GM19025 (cell line): ENCODE measurements around the gene DSTYK.

Source experiments
- ATAC-seq: cut with Tn5 transposase; IDR thresholded peaks from one replicate; pipeline ENCODE4 v1.9.1; 2021; ENCODE audit warnings: mild to moderate bottlenecking, low read depth, moderate library complexity; ENCODE audit not compliant: unreplicated experiment

DSTYK gene

GRCh38 chr1:205140113-205140512 lies 71.4 kb downstream of the DSTYK start:
- ATAC-seq, result no peak

GRCh38 chr1:205137901-205138300 lies 73.6 kb downstream of the DSTYK start:
- no peak for ATAC-seq

GRCh38 chr1:205133287-205133686 lies 78.2 kb downstream of the DSTYK start:
- ATAC-seq, result no peak

- no peak for ATAC-seq
Measured at GRCh38 chr1:205129447-205130029, 82.0 kb downstream of the DSTYK start.

DNA sequence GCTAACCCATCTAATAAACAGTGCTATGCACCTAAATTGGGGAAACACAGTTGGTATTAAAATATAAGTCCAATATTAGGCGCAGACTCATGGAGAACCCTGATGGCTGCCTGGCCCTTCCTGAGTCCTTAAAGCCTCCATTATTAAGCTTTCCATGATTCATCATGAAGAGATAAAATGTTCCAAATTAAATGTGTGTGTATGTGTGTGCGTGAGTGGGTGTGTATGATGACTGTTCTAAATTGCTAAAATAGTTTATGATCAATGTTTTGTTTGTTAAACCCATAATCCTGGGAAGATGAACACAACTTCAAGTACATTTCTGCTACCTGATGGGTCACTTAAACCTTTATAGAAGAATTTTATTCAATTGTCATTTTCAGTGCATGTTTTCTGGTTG lies 83.5 kb downstream of the DSTYK start:
- no peak for ATAC-seq

DNA sequence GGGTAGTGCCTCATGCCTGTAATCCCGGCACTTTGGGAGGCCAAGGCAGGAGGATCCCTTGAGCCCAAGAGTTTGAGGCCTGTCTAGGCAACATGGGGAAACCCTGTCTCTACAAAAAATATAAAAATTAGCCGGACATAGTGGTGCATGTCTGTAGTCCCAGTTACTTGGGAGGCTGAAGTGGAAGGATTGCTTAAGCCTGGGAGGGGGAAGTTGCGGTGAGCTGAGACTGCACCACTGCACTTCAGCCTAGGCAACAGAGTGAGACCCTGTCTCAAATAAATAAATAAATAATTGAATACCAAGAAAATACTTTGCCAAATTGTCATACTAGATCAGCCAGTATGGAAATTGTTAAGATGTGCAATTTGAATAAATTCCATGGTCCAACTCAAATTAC lies 83.9 kb downstream of the DSTYK start:
- ATAC-seq, result no peak

- ATAC-seq, result no peak
Measured at GRCh38 chr1:205124726-205125125, 86.8 kb downstream of the DSTYK start.

- ATAC-seq, result no peak
Measured at GRCh38 chr1:205122489-205122882, 89.0 kb downstream of the DSTYK start.

GRCh38 chr1:205121660-205122488 lies 89.6 kb downstream of the DSTYK start, which contains the start of gene RBBP5:
Gene RBBP5, minus strand, starts transcription at chr1:205121978. Its CDS starts 105 bp downstream, at chr1:205121873.
- ATAC-seq, result peak; percentile 96

DNA sequence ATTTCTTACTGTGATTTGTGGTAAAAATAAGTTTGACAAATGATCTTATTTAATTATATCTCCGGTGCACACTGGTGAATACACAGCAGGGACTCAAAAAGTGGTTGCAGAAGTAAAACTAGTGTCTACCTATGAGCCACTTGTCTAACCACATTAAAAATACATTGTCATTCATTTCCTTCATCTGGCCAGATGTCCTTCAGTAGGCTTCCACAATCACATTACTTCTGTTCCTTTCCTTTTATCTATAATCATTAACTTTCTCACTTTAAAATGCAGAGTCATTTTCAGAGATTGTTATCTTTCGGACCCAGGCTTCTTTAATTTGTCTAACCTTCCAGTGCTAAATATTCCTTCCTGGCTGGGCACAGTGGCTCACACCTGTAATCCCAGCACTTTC lies 92.8 kb downstream of the DSTYK start:
- no peak for ATAC-seq

DNA sequence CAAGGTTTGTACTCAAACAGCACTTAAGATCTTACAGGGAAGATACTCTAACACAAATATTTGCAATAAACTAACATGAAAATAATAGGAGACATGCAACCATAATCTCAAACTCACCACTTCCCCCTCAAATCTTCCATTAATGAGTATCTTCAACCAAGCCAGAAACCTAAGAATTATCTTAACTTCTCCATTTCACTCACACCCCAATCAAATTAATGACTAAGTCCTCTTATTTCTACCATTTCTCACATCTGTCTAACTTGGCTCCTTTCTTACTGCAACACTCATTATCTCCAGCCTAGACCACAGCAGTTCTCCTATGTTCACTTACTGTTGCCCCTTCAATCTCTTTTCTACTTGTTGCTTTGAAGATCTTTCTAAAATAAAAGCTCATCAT lies 100.1 kb downstream of the DSTYK start:
- no peak for ATAC-seq

- ATAC-seq, result no peak
Measured at GRCh38 chr1:205109711-205110110, 101.8 kb downstream of the DSTYK start.

DNA sequence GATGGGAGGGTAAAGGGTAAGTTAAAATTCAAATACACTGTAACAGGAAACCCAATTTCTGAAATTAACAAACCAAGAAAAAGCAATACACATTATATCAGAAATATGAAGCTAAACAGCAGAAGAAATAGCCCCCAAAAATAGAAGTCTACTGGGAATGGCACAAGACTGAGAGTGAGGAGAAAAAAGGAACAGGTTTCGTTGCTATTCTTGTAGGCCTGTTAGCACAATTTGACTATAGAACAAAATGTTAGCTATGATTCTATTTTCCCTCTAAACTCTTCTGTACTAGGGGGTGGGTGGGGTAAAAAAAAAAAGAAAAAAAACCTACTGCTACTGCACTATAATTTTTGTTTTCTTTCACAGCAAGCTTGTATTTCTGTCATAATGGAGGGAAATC lies 102.2 kb downstream of the DSTYK start:
- no peak for ATAC-seq

DNA sequence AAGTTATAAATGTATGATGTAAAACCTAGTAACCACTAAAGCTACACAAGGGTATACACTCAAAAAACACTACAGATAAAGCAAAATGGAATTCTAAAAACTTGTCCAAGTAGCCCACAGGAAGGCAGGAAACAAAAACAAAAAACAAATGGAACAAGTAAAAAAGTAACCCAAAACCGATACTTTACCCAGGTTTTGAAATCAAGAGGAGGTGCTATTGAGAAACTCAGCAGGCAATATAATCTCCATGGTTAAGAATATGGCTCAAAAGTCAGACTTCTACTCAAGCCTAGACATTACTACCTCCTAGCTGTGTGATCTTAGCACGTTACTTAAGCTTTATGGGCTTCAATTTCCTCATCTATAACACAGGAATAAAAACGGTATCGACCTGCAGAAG lies 103.0 kb downstream of the DSTYK start:
- no peak for ATAC-seq

DNA sequence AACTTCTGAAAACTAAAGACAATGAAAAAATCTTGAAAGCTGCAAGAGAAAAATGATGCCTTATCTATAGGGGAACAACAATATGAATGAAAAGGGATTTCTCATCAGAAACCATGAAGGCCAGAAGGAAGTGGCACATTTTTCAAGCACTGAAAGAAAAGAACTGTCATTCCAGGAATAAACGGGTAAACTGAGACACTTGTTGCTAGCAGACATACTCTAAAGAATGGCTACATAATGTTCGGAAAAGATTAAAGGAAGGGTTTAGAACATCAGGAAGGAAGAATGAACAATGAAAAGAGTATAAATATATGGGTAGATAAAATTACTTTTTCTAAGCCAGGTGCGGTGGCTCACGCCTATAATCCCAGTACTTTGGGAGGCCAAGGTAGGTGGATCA lies 104.2 kb downstream of the DSTYK start:
- no peak for ATAC-seq

GRCh38 chr1:205102404-205102803 lies 109.1 kb downstream of the DSTYK start:
- no peak for ATAC-seq

- ATAC-seq, result no peak
Measured at GRCh38 chr1:205098242-205098641, 113.3 kb downstream of the DSTYK start.

DNA sequence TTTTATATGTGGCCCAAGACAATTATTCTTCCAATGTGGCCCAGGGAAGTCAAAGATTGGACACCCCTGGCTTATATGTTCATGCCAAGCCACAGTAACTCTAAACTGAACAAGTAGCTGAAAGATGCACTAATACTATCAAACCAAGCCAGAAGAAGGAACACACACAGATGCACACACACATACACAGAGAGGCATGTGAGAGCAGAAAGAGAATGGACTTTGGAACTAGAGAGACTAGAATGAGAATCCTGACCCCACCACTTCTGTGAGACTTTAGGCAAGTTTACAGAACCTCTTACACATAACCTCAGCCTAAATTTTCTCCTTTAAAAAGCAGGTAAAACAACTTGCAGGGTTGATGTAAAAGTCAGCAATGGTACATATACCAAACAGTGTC lies 116.1 kb downstream of the DSTYK start:
- ATAC-seq, result no peak
